Lower lobe of right lung (tissue), 2 donors: ENCODE measurements around the gene TTLL10. TPM values are rescaled to one million over a fixed set of nuclear protein-coding genes. Genes with fewer than 3 reads are reported as not detected.

Experiments used
- ATAC-seq, 2 donors: fragments of 200-7000 bp; cut with Tn5 transposase; one replicate each; pipeline ENCODE4 v1.9.1; 2020 to 2022; ENCODE audit warnings: mild to moderate bottlenecking in 2 of 2, moderate library complexity in 2 of 2
- DNase-seq: peaks from one replicate; pipeline ENCODE4 v3.0.0-alpha.2; 2020
- H3K27ac ChIP-seq: fragments of 200-600 bp; one replicate; pipeline ENCODE4 v1.8.0; 2022
- H3K27me3 ChIP-seq: fragments of 200-600 bp; one replicate; pipeline ENCODE4 v1.8.0; 2022; ENCODE audit warnings: low read depth
- H3K36me3 ChIP-seq: fragments of 200-600 bp; one replicate; pipeline ENCODE4 v1.8.0; 2022; ENCODE audit warnings: mild to moderate bottlenecking
- H3K4me1 ChIP-seq: fragments of 200-600 bp; one replicate; pipeline ENCODE4 v1.8.0; 2022
- H3K4me3 ChIP-seq: fragments of 200-600 bp; one replicate; pipeline ENCODE4 v1.8.0; 2022; ENCODE audit warnings: mild to moderate bottlenecking
- H3K9me3 ChIP-seq: fragments of 200-600 bp; one replicate; pipeline ENCODE4 v1.8.0; 2022
- CTCF ChIP-seq: fragments of 200-600 bp; IDR thresholded peaks from one replicate; pipeline ENCODE4 v1.8.0; 2022; ENCODE audit warnings: antibody characterized with exemption, mild to moderate bottlenecking
- intact Hi-C: fragments of 100-400 bp; cut with DNase I; formaldehyde crosslinking; loops from one replicate; pipeline ENCODE4 v1.11.0; 2022
- total RNA-seq: library from RNA; stranded (reverse); fragmentation: NEBNext Ultra II Directional; extraction: Animal tissue kit (Norgen Biotek cat#: 25700); gene quantifications from one replicate; pipeline ENCODE4 v1.2.1, GENCODE V29; 2021
- donor health status: DM: no; HTN: yes; CAD: no; lungs with severe emphysema.

The TTLL10 gene
- total RNA-seq, 1 donor from 2014 or later, result 6.6 TPM

- peaks cover 3% of the 10 kb centered on the region for H3K36me3 ChIP-seq
- H3K27me3 ChIP-seq, result peaks cover 42% of the 10 kb centered on the region
- H3K4me3 ChIP-seq, result no peak overlapping the region
- no peak overlapping the region for H3K27ac ChIP-seq
- peaks cover 7% of the 10 kb centered on the region for H3K4me1 ChIP-seq
- intact Hi-C loops, result no loop called here
- DNase-seq, result no peak
- ATAC-seq, result no peak
- no peaks in the 10 kb centered on the region for H3K9me3 ChIP-seq
- TF ChIP-seq CTCF, result no peak
Measured at GRCh38 chr1:1237874-1238701, 64.4 kb downstream of the TTLL10 start.

GRCh38 chr1:1238702-1239178, 65.1 kb downstream of the TTLL10 start:
- H3K36me3 ChIP-seq, result peaks cover 3% of the 10 kb centered on the region
- H3K9me3 ChIP-seq, result no peaks in the 10 kb centered on the region
- no peak for DNase-seq
- no peak overlapping the region for H3K27ac ChIP-seq
- no peak for TF ChIP-seq CTCF
- ATAC-seq, result no peak
- peaks cover 3% of the 10 kb centered on the region for H3K4me1 ChIP-seq
- H3K27me3 ChIP-seq, result peaks cover 44% of the 10 kb centered on the region
- no peak overlapping the region for H3K4me3 ChIP-seq
- intact Hi-C loops, result no loop called here

GRCh38 chr1:1239227-1239613, 65.5 kb downstream of the TTLL10 start:
- ATAC-seq, result no peak
- no peaks in the 10 kb centered on the region for H3K9me3 ChIP-seq
- peaks cover 3% of the 10 kb centered on the region for H3K4me1 ChIP-seq
- DNase-seq, result no peak
- no peaks in the 10 kb centered on the region for H3K36me3 ChIP-seq
- H3K27me3 ChIP-seq, result peaks cover 48% of the 10 kb centered on the region
- intact Hi-C loops, result no loop called here
- no peak overlapping the region for H3K27ac ChIP-seq
- no peak for TF ChIP-seq CTCF
- no peak overlapping the region for H3K4me3 ChIP-seq

GRCh38 chr1:1239614-1240347, 66.1 kb downstream of the TTLL10 start:
- H3K27me3 ChIP-seq, result peaks cover 52% of the 10 kb centered on the region
- intact Hi-C loops, result no loop called here

GRCh38 chr1:1240348-1240732, 66.7 kb downstream of the TTLL10 start:
- Histone ChIP-seq H3K36me3 (no peaks in the 10 kb centered on the region), H3K4me1 (peaks cover 3% of the 10 kb centered on the region), H3K27me3 (peaks cover 53% of the 10 kb centered on the region), H3K27ac (no peak overlapping the region), H3K4me3 (no peak overlapping the region), H3K9me3 (no peaks in the 10 kb centered on the region)
- no peak for TF ChIP-seq CTCF
- DNase-seq (no peak), ATAC-seq (no peak)
- intact Hi-C loops, result no loop called here

More at GRCh38 chr1:1239614-1240347, 66.1 kb downstream of the TTLL10 start:
- Histone ChIP-seq H3K27ac (no peak overlapping the region), H3K36me3 (no peaks in the 10 kb centered on the region), H3K9me3 (no peaks in the 10 kb centered on the region), H3K4me3 (no peak overlapping the region), H3K4me1 (peaks cover 3% of the 10 kb centered on the region)
- no peak for ATAC-seq
- no peak for DNase-seq
- no peak for TF ChIP-seq CTCF
